Loucy (cell line): ENCODE results near the gene CR1.

ENCODE experiments used
- CTCF ChIP-seq: fragments of 200-600 bp; sonication (generic); conservative IDR thresholded peaks from 2 replicates; pipeline ENCODE4 v1.5.1; 2014; ENCODE audit warnings: mild to moderate bottlenecking, antibody characterized with exemption, low read length
- EZH2phosphoT487 ChIP-seq: fragments of 200-600 bp; IDR thresholded peaks from 2 replicates; pipeline ENCODE4 v1.6.1; 2018; ENCODE audit warnings: antibody characterized with exemption, mild to moderate bottlenecking, moderate library complexity, borderline replicate concordance

GRCh38 chr1:207486198-207486597 lies 9.8 kb upstream of the CR1 start:
- TF ChIP-seq CTCF (no peak), EZH2phosphoT487 (no peak)
